ENCODE data around the gene PDLIM5. TPM values are rescaled to one million over a fixed set of nuclear protein-coding genes. Genes with fewer than 3 reads are reported as not detected.

The PDLIM5 gene
- total and polyA plus RNA-seq, 7 donors: 215 to 840 (median 480) TPM

- no peaks in the 10 kb centered on the region for H3K27me3 ChIP-seq (ENCODE audit: insufficient read depth in 3 of 3, low read length in 2 of 3)
- 60 to 75% (median 68%) methylated on average over 2 of the region's 2 CpGs for WGBS, 3 donors
- no peak overlapping the region for H3K4me3 ChIP-seq
- DNase-seq (no peak), ATAC-seq (peak in 2 of 4 donors; percentile 1 to 7)
- H3K9me3 ChIP-seq: no peaks in the 10 kb centered on the region
- TF ChIP-seq, protein P1, sequence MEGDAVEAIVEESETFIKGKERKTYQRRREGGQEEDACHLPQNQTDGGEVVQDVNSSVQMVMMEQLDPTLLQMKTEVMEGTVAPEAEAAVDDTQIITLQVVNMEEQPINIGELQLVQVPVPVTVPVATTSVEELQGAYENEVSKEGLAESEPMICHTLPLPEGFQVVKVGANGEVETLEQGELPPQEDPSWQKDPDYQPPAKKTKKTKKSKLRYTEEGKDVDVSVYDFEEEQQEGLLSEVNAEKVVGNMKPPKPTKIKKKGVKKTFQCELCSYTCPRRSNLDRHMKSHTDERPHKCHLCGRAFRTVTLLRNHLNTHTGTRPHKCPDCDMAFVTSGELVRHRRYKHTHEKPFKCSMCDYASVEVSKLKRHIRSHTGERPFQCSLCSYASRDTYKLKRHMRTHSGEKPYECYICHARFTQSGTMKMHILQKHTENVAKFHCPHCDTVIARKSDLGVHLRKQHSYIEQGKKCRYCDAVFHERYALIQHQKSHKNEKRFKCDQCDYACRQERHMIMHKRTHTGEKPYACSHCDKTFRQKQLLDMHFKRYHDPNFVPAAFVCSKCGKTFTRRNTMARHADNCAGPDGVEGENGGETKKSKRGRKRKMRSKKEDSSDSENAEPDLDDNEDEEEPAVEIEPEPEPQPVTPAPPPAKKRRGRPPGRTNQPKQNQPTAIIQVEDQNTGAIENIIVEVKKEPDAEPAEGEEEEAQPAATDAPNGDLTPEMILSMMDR (IDR thresholded peaks at IDR 0.05): no peak
- peaks cover 89% of the 10 kb centered on the region for H3K4me1 ChIP-seq
- no peaks in the 10 kb centered on the region for H3K36me3 ChIP-seq (ENCODE audit: insufficient read depth in 1 of 2, low read depth in 1 of 2)
- peak overlapping the region; percentile 84 for H3K27ac ChIP-seq
- intact Hi-C loops (cut with DNase I): no loop called here
Measured at GRCh38 chr4:94484818-94485217, 33.1 kb downstream of the PDLIM5 start.

GRCh38 chr4:94486372-94486801 is 34.6 kb downstream of the PDLIM5 start:
- Histone ChIP-seq H3K4me1 (peaks cover 89% of the 10 kb centered on the region), H3K4me3 (no peak overlapping the region), H3K27ac (peak overlapping the region; percentile 84), H3K9me3 (no peaks in the 10 kb centered on the region), H3K36me3 (ENCODE audit: insufficient read depth in 1 of 2, low read depth in 1 of 2) (no peaks in the 10 kb centered on the region), H3K27me3 (ENCODE audit: insufficient read depth in 3 of 3, low read length in 2 of 3) (no peaks in the 10 kb centered on the region)
- WGBS, 3 donors: 14 to 30% (median 28%) methylated on average over 2 of the region's 2 CpGs
- intact Hi-C loops (cut with DNase I): no loop called here
- DNase-seq (no peak), ATAC-seq (peak; percentile 10 to 60 (median 46))
- TF ChIP-seq, protein P1 (IDR thresholded peaks at IDR 0.05): no peak

DNA sequence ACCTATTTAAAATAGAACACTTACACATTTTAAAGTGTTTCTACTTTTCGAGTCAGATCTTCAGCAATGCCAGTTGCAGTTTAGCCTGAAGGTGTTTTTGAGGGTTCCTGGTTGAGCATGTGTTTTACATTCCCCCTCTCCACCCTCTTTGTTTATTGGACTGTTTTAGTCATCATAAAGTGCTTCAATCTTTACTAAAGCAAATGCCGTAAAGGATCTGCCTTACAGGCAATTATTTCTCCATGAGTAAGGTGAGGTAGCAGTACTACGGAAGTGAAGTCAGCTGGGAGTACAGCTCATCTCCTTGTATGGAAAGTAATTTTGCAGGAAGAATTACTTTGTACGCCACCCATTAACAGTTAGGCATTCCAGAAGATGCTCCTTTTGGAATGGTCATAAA is 36.9 kb downstream of the PDLIM5 start:
- intact Hi-C loops (cut with DNase I): no loop called here
- ATAC-seq (peak; percentile 43 to 60 (median 46)), DNase-seq (no peak)
- WGBS, 3 donors: 40 to 57% (median 44%) methylated on average over 4 of the region's 4 CpGs
- no peaks in the 10 kb centered on the region for H3K36me3 ChIP-seq (ENCODE audit: insufficient read depth in 1 of 2, low read depth in 1 of 2)
- no peaks in the 10 kb centered on the region for H3K27me3 ChIP-seq (ENCODE audit: insufficient read depth in 3 of 3, low read length in 2 of 3)
- TF ChIP-seq, protein P1 (IDR thresholded peaks at IDR 0.05): no peak
- peak overlapping the region; percentile 84 for H3K27ac ChIP-seq
- no peaks in the 10 kb centered on the region for H3K9me3 ChIP-seq
- H3K4me1 ChIP-seq: peaks cover 72% of the 10 kb centered on the region
- peak overlapping the region; percentile 2 for H3K4me3 ChIP-seq

DNA sequence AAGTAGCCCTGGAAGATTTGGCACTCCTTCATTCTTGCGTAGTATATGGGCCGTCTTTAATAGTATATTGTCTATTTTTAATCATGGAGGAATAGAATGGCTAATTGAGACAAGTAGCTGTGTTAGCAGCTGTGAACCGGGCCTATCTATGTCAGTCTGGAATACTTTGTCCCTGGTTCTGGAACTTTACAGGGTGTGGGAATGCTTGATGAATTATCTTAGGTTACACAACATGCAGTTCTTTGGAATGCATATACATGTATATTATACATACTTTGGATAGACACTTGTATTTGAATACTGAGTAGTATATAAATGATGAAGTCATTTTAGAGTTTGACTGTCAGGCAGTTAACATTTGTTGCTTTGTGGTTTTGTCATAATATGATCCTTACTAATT is 37.4 kb downstream of the PDLIM5 start:
- Histone ChIP-seq H3K4me1 (peaks cover 68% of the 10 kb centered on the region), H3K4me3 (peak overlapping the region; percentile 2), H3K9me3 (no peaks in the 10 kb centered on the region), H3K27ac (peak overlapping the region; percentile 84), H3K36me3 (ENCODE audit: insufficient read depth in 1 of 2, low read depth in 1 of 2) (peaks cover 0 to 4% of the 10 kb centered on the region in 2 donors), H3K27me3 (ENCODE audit: insufficient read depth in 3 of 3, low read length in 2 of 3) (no peaks in the 10 kb centered on the region)
- no peak for DNase-seq
- intact Hi-C loops (cut with DNase I): no loop called here
- ATAC-seq: peak; percentile 40 to 56 (median 50)
- TF ChIP-seq, protein P1 (IDR thresholded peaks at IDR 0.05): no peak
- 23 to 49% (median 33%) methylated on average over 3 of the region's 3 CpGs for WGBS, 3 donors

GRCh38 chr4:94490437-94490836 is 38.7 kb downstream of the PDLIM5 start:
- H3K27me3 ChIP-seq (ENCODE audit: insufficient read depth in 3 of 3, low read length in 2 of 3): no peaks in the 10 kb centered on the region
- H3K4me1 ChIP-seq: peaks cover 68% of the 10 kb centered on the region
- no peaks in the 10 kb centered on the region for H3K9me3 ChIP-seq
- peaks cover 0 to 4% of the 10 kb centered on the region in 2 donors for H3K36me3 ChIP-seq (ENCODE audit: insufficient read depth in 1 of 2, low read depth in 1 of 2)
- intact Hi-C loops (cut with DNase I): no loop called here
- WGBS, 3 donors: 87 to 100% (median 92%) methylated on average over 1 of the region's 1 CpG
- DNase-seq (no peak), ATAC-seq (no peak)
- H3K4me3 ChIP-seq: no peak overlapping the region
- TF ChIP-seq, protein P1 (IDR thresholded peaks at IDR 0.05): no peak
- peak overlapping the region; percentile 84 for H3K27ac ChIP-seq
